Muscle layer of colon (tissue), 2 donors: ENCODE data around the gene ISM1.
"Not testable (repeated sequence)": the region's sequence is repeated elsewhere in the genome, so short reads cannot be mapped to it uniquely, and the experiment has no call there.

Experiments used
- H3K27ac ChIP-seq: one replicate; pipeline ENCODE4 v1.7.0; 2013; ENCODE audit warnings: low read depth, mild to moderate bottlenecking, low read length, moderate library complexity
- H3K27me3 ChIP-seq, 2 donors: one replicate each; pipeline ENCODE4 v1.7.0; 2013; ENCODE audit warnings: low read length in 2 of 2, mild to moderate bottlenecking in 2 of 2; ENCODE audit not compliant: insufficient read depth in 2 of 2, control insufficient read depth in 1 of 2
- H3K36me3 ChIP-seq: one replicate; pipeline ENCODE4 v1.7.0; 2013; ENCODE audit warnings: mild to moderate bottlenecking, low read length; ENCODE audit not compliant: insufficient read depth
- H3K4me1 ChIP-seq: one replicate; pipeline ENCODE4 v1.7.0; 2013; ENCODE audit warnings: mild to moderate bottlenecking, low read length; ENCODE audit not compliant: insufficient read depth
- H3K4me3 ChIP-seq, 2 donors: one replicate each; pipeline ENCODE4 v1.7.0; 2013; ENCODE audit warnings: low read length in 2 of 2, low read depth in 1 of 2, mild to moderate bottlenecking in 1 of 2, moderate library complexity in 1 of 2
- H3K9ac ChIP-seq: one replicate; pipeline ENCODE4 v1.7.0; 2013; ENCODE audit warnings: low read length
- H3K9me3 ChIP-seq: one replicate; pipeline ENCODE4 v1.7.0; 2013; ENCODE audit warnings: mild to moderate bottlenecking, low read length
- donor health status: abdominal sarcoma.
- donor health status: Adenocarcinoma of cecum.

ISM1 gene

DNA sequence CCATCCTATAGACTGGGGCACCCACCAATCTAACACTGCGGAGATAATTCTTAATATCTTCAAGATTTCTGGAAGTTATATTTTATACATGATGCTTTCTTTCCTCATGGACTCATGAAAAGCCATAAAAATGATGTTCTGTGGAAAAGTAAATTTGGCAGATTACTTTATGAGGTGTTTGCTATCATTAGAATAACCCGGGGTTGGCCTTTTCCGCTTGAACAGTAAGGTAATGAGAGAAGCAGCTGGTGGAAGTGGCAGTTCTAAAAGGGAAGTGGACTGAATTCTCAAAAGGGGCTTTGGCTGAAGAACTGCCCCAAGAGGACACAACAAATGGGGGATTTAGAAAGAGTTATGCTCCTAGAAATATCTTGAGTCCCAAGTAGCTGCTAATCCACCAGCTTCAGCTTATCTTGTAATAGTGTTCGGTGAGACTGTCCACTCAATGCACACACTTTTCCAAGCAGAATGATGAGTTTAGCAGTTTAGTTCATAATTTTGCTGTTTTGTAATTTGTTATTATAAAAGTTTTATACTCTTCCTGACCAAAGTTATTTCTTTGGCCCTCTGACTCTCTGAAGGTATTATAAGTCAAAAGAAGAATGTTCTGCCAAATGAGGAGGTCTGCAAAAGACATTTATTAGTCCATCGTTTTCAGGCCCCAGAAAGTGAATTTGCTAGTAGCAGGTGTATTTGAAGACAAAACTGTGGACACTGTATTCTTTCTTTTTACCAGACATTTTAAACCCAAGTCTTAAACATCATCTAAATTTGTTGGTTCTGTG is 2.9 kb downstream of the ISM1 start:
- H3K9ac ChIP-seq = no peak overlapping the region
- peaks cover 9 to 17% of the 10 kb centered on the region in 2 donors for H3K27me3 ChIP-seq
- H3K36me3 ChIP-seq = no peaks in the 10 kb centered on the region
- no peak overlapping the region for H3K27ac ChIP-seq
- H3K9me3 ChIP-seq = no peaks in the 10 kb centered on the region
- H3K4me3 ChIP-seq = no peak overlapping the region
- H3K4me1 ChIP-seq = peaks cover 12% of the 10 kb centered on the region

DNA sequence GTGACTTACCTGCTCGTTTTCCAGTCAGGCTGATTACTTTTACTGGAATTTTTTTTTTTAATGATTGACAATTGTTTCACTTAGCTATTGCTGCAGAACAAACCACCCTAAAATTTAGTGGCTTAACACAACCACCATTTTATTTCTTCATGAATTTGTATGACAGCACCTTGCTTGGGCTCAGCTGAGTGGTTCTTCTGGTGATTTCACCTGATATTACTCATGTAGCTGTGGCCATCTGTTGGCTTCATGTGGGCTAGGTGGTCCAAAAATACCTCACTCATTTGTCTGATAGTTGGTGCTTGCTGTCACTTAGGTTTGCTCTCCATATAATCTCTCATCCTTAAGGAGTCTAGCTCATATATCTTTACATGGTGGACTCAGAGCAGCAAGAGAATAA is 5.3 kb downstream of the ISM1 start:
- H3K4me1 ChIP-seq = peaks cover 6% of the 10 kb centered on the region
- no peak overlapping the region for H3K9ac ChIP-seq
- H3K27ac ChIP-seq = no peak overlapping the region
- no peaks in the 10 kb centered on the region for H3K9me3 ChIP-seq
- no peaks in the 10 kb centered on the region for H3K27me3 ChIP-seq
- no peak overlapping the region for H3K4me3 ChIP-seq
- H3K36me3 ChIP-seq = no peaks in the 10 kb centered on the region

DNA sequence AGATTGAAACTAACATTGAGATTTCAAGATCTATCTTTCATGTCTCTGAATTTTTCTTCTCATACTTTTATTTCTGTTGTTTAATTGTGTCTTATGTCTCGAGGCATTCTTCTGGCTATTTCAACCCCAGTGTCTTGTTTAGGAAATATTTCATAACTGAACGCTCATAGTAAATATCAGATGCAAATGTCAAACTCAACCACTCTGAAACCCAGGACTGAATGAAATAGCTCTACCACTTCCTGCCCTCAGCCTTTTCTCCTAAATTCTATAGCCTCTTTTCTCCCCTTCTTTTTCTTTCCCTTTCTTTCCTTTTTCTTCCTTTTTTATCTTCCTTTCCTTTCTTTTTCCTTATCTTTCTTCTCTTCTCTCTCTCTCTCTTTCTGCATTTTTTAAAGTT is 7.7 kb downstream of the ISM1 start:
- no peak overlapping the region for H3K27ac ChIP-seq
- no peaks in the 10 kb centered on the region for H3K4me1 ChIP-seq
- no peak overlapping the region for H3K4me3 ChIP-seq
- no peaks in the 10 kb centered on the region for H3K27me3 ChIP-seq
- no peaks in the 10 kb centered on the region for H3K9me3 ChIP-seq
- H3K9ac ChIP-seq = no peak overlapping the region
- no peaks in the 10 kb centered on the region for H3K36me3 ChIP-seq

DNA sequence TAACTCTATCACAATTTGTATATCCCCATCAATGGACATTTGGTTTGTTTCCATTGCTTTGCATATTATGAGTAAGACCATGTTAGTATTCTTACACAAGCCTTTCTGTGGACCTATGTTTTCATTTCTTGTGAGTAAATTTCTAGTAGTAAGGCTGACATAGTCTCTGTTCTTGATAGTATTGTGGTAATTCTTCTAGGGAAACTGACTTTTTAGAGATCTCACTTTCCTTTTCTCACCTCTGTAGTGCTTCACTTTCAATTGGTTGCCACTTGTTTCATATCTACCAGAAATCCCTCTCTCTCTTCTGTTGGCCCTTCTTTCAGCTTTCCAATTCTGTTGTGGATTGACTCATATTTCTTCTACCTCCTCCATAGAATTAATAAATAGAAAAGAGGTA is 8.5 kb downstream of the ISM1 start:
- Histone ChIP-seq H3K9ac (no peak overlapping the region), H3K36me3 (no peaks in the 10 kb centered on the region), H3K9me3 (no peaks in the 10 kb centered on the region), H3K27me3 (no peaks in the 10 kb centered on the region), H3K27ac (no peak overlapping the region), H3K4me3 (no peak overlapping the region), H3K4me1 (no peaks in the 10 kb centered on the region)

DNA sequence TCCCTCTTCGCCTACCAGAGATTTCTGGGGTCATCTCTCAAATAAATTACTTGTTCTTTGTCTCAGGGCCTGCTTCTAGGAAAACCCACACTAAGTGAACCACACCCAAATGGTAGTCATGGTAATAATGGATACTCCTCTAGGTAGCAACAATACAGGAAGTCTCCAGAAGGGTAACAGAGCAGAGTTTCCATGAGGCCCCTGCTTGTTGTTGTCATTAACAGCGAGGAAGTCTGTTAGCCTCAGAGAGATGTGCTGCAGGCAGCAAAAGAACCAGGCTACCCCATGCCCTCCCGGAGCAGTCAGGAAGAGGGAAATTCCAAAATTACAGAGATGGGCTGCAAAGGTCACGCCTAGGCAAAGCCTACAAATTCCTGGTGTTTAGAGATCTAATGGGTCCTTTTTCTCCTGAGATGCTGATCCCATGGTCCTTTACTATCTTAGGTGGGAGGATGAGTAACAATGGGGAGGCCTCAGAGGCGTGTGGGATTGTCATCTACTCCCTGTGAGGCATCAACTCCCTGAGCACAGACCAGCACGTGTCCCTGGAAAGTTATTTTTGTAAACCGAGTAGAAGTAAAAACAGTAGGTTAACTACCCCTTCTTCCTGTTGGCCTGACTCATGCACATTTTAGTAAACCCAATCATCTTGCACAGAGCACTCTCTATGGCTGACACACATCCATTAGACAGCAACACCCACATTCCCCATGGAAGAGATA is 10.1 kb downstream of the ISM1 start:
- no peaks in the 10 kb centered on the region for H3K36me3 ChIP-seq
- H3K27me3 ChIP-seq = no peaks in the 10 kb centered on the region
- no peak overlapping the region for H3K27ac ChIP-seq
- no peak overlapping the region for H3K9ac ChIP-seq
- no peaks in the 10 kb centered on the region for H3K4me1 ChIP-seq
- H3K4me3 ChIP-seq = no peak overlapping the region
- H3K9me3 ChIP-seq = no peaks in the 10 kb centered on the region

DNA sequence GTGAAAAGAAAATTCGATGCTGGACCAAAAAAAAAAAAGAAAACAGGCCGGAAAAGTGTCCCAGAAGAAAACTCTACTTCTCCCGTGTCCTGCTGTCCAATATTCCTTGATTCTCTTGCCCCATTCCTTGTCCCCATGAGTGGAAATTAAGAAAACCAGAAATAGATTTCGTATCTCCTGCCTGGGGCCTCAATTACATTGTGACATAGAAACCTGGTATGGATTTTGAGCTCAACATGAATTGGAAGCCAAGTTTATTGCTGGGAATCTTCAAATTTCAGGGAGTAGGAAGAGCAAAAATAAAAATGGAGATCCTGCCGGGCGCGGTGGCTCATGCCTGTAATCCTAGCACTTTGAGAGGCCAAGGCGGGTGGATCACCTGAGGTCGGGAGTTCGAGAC is 11.9 kb downstream of the ISM1 start:
- H3K36me3 ChIP-seq = no peaks in the 10 kb centered on the region
- no peaks in the 10 kb centered on the region for H3K9me3 ChIP-seq
- no peaks in the 10 kb centered on the region for H3K27me3 ChIP-seq
- no peak overlapping the region for H3K4me3 ChIP-seq
- no peak overlapping the region for H3K9ac ChIP-seq
- H3K27ac ChIP-seq = no peak overlapping the region
- H3K4me1 ChIP-seq = no peaks in the 10 kb centered on the region

DNA sequence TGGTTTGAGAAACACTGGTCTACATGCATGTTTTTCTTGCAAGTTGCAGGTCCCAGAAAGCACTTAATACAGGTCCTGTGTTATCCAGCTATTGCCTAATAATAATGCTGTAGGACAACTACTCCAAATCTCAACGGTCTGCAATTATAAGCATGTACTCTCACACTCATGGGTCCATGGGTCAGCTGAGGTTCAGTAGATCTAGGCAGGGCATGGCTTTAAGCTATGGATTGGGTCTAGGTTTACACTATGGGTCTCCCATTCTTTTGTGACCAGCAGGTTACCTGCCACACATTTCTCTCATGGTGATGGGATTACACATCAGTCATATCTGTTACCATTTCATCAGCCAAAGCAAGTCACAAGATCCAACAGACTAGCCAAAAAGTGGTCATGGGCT is 13.9 kb downstream of the ISM1 start:
- no peaks in the 10 kb centered on the region for H3K9me3 ChIP-seq
- no peak overlapping the region for H3K27ac ChIP-seq
- no peaks in the 10 kb centered on the region for H3K27me3 ChIP-seq
- H3K4me3 ChIP-seq = no peak overlapping the region
- no peak overlapping the region for H3K9ac ChIP-seq
- no peaks in the 10 kb centered on the region for H3K4me1 ChIP-seq
- no peaks in the 10 kb centered on the region for H3K36me3 ChIP-seq

DNA sequence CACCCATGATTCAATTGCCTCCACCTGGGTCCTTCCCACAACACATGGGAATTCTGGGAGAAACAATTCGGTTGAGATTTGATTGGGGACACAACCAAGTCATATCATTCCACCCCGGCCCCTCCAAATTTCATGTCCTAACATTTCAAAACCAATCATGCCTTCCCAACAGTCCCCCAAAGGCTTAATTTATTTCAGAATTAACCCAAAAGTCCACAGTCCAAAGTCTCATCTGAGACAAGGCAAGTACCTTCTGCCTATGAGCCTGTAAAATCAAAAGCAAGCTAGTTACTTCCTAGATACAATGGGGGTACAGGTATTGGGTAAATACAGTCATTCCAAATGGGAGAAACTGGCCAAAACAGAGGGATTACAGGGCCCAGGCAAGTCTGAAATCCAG is 15.3 kb downstream of the ISM1 start:
- H3K27me3 ChIP-seq, H3K36me3 ChIP-seq, H3K9ac ChIP-seq, H3K27ac ChIP-seq, H3K9me3 ChIP-seq, H3K4me3 ChIP-seq, H3K4me1 ChIP-seq: not testable (repeated sequence)

DNA sequence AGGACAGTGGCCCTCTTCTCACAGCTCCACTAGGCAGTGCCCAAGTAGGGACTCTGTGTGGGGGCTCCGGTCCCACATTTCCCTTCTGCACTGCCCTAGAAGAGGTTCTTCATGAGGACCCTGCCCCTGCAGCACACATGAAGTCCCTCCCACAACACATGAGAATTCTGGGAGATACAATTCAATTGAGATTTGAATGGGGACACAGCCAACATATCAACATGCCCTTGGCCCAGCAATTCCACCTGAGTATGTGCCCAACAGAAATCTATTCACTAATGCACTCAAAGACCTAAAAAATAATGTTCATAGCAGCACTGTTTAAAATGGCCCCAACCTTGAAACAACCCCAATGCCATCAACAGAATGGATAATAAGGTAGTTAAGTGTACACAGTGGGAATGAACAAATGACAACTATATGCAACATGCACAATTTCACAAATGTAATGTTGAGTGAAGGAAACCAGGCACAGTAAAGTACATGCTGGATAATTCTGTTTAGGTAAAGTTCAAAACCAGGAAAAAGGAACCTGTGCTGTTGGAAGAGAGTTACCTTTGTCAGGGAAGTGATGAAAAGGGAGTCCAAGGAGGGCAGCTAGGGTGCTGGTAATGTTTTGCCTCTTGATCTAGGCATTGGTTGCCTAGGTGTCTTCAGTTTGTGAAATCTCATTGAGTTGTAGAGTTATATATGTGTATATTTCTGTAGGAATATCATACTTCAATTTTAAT is 16.1 kb downstream of the ISM1 start:
- no peaks in the 10 kb centered on the region for H3K27me3 ChIP-seq

DNA sequence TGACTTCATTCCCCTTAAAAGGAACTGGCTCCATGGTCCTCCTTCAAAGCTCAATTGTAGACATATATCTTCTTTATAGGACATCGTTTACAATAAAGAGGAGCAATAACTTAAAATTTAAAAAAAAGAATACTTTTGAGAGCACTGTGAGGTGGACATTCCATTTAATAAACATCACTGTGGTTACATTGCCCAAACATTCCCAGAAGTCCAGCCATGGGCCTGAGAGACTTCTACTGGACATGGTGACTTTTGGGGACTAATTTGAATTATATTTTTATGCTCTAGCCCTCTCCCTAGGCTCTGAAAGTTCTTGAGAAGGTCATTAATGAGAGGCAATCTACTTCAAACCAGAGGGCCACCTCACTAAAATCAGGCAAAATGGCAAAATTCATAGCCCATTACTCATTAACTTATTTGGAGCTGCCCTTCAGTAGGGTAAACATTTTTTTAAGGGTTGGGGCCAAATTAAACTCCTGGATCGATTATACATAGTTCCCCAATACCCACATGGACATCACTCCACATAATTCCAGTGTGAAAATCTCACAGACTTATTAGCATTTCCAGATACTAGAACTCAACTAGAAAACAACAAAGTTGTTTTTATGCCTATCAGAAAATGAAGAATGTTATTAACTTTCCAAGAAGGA is 17.1 kb downstream of the ISM1 start:
- Histone ChIP-seq H3K27me3 (no peaks in the 10 kb centered on the region), H3K4me1 (no peaks in the 10 kb centered on the region), H3K27ac (no peak overlapping the region), H3K9me3 (no peaks in the 10 kb centered on the region), H3K36me3 (no peaks in the 10 kb centered on the region), H3K4me3 (no peak overlapping the region), H3K9ac (no peak overlapping the region)

More for the DNA sequence above, 16.1 kb downstream of the ISM1 start:
- Histone ChIP-seq H3K27ac (no peak overlapping the region), H3K9me3 (no peaks in the 10 kb centered on the region), H3K4me3 (no peak overlapping the region), H3K36me3 (no peaks in the 10 kb centered on the region), H3K4me1 (no peaks in the 10 kb centered on the region), H3K9ac (no peak overlapping the region)

DNA sequence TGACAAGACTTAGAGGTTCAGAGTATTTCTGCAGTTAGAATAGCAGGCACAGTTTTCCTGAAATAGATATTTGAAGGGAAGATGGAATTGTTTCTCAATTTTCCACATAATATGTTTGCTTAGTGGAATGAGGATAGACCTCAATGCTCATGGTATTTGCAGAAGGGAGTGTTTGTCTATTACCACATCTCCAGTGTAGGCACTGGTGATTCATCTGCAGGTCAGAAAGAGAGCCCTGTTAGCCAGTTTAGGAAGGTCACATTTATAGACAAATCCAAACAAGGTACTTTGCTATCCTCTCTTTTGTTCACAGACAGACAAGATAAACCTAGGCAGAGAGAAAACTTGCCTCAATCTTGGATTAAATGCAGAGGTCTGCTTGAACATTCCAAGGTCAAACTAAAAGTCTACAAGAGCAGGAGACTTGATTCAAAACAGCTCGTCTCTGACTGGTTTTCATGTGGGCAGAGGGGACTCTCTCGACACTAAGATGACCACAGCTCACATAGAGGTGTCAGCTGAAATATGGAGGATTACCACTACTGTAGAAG is 22.8 kb downstream of the ISM1 start:
- Histone ChIP-seq H3K9ac (no peak overlapping the region), H3K9me3 (no peaks in the 10 kb centered on the region), H3K4me3 (no peak overlapping the region), H3K27me3 (no peaks in the 10 kb centered on the region), H3K4me1 (no peaks in the 10 kb centered on the region), H3K36me3 (no peaks in the 10 kb centered on the region), H3K27ac (no peak overlapping the region)
